GM19468 (cell line): ENCODE measurements around the gene DDC.
"Not testable (repeated sequence)": the region's sequence is repeated elsewhere in the genome, so short reads cannot be mapped to it uniquely, and the experiment has no call there.

Source experiments
- ATAC-seq: cut with Tn5 transposase; IDR thresholded peaks from one replicate; pipeline ENCODE4 v1.9.1; 2021; ENCODE audit warnings: mild to moderate bottlenecking, moderate library complexity, moderate number of reproducible peaks; ENCODE audit not compliant: unreplicated experiment; ENCODE audit errors: extremely low read depth

DDC gene

DNA sequence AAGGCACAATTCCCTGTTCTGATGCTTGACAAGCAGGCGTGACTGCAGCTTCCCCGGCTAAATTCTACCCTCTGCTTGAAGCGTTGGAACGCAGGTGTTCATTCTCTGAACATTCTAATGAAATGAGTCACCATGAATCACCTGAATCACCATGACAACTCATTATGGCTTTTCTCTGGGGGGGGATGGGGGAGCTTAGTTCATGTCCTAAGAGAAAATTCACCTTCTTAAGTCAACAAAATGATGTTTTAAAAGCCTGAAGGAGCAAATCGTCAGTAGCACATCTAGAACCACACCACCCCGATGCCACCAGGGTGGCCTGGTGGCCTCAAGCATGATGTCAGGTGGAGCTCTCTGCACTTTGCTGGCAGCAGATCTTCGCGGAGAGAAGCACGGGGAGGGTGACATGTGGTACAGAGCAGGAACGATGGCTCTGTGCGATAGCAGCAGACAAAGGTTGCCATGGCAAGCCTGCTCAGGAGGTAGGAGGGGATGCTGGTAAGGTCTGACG, 33.7 kb downstream of the DDC start:
- no peak for ATAC-seq

DNA sequence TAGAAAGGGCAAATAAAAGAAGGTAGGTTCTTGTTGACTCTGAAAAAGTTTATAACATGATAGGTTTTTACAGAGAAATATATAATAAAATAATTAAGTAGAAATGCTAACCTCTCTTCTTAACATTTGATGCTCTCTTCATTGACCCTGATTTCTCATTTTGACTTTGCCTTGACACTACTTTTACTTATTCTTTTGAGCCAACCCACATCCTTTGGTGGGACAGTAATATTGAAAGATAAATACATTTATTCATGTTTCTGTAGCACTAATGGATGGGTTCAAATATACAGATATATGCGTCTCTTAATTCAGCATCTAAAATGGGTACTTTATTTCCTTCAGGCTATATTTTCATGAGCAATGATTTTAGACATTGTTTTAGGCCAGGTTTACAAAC, 34.4 kb downstream of the DDC start:
- ATAC-seq = no peak

DNA sequence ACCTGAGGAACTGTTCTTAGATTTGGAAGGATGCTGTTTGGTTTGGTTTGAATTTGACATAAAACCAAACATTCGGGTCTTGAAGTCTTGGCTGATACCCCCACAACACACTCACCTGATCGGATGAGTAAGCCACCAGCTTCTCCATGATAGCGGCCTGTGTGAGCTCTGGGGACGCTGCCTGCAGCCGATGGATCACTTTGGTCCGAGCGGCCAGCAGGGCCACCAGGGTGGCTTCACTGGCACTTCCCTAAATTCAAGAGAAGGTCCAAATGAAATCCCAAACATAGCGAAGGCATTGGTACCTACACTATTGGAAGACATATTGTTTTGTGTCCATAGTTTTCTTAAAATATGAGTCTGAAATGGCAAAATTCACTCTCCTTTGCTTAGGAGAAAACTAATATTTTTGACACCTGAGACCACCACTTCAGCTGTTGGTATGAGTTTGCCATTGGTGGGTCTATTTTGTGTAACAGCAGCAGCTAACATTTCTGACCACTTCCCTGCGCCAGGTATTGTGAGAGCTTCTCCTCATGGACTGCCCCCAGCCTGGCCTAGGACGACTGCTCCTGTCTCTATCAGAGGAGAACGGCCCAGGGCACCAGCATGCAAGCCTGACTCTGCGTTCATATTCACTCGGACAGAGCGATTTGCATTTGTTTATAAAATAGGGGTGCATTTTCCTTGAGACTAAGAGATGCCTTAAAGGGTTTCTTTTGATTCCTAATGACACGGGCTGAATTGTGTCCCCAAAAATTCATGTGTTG, 35.9 kb downstream of the DDC start:
- ATAC-seq = no peak

DNA sequence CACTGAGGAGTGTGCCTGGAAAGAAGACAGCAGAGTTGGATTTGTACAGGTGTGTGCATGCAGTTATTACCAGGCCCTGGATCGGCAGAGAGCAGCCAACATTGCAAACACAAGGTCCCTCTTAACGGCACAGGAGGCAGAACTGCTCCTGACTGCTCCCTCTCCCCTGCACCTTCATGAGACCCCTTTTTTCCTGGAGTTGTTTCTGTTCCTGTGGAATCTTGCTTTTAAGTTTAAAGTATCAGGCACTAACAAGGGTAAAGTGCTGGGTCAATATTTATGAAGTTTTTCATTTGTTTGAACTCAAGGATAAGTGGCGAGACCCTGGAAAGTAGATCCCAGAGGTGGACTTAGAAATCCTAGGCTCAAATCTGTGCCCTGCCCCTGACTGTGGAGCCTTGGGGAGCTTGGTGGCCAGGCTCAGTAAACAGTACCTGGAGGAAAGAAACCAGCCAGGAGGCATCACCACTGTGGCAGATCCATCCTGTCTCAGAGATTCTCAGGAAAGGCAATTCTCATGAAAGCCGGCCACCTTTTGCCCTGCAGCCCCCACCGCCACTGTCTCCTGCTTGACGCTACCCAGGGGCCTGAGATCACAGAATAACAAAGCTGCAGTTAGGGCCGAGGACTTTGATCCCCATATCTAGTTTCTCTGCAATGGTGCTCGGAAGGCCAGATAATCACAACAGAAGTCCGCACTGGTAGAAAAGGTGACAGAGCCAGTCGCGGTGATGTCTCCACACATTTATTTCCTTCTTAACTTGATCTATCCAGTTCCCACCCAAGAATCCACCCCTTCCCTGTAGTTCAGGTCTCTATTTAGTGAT, 36.7 kb downstream of the DDC start:
- no peak for ATAC-seq

DNA sequence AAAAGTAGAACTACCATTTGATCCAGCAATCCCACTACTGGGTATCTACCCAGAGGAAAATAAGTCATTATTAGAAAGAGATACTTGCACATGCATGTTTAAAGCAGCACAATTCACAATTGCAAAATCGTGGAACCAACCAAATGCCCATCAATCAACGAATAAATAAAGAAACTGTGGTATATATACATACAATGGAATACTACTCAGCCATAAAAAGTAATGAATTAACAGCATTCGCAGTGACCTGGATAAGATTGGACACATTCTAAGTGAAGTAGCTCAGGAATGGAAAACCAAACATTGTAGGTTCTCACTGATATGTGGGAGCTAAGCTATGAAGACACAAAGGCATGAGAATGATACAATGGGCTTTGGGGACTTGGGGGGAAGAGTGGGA, 45.9 kb downstream of the DDC start:
- ATAC-seq = not testable (repeated sequence)

DNA sequence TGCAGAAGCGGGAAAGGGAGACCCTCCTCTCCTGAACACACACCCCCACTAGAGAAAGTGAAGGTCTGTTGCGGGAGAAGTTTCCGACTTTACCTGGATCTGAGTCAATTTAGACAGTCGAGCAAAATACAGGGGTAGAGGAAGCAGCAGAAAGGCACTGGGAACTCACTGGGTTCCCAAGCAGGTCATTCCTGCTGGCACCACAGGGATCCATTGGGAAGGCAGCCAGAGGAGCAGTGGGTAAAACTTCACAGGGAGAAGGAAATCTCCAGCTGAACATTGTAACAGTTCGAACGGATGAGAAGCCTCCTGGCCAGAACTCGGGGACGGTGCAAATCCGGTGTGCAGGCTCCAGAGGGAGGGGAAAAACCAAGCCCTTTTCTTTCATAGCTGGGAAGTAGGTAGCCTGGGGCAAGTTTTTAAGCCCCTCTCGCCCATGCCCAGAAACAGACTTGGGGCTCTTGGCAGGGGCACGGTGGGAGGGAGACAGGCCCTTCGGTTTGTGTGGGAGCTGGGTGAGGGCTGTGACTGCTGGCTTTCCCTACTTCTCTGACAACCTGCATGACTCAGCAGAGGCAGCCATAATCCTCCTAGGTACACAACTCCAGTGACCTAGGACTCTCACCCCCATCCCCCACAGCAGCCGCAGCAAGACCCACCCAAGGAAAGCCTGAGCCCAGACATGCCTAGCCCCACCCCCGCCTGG, 51.9 kb downstream of the DDC start:
- no peak for ATAC-seq

DNA sequence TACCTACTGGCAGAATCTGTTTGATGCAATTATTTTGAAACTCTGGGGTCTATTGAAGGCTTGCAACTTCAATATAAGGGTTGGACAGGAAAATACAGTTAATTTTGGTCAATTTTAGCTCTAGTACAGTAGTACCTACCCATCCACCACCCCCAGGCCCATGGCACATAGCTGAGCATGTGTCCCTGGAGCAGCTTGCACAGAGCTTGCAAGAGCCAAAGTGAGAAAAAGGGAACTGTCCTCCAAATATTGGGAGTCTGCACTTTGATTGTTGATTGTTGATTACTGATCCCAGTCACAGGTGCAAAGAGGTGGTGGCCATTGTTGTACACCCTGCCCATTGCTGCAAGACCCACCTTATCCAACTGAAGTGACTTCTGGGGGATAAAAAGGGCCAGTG, 52.8 kb downstream of the DDC start:
- no peak for ATAC-seq

DNA sequence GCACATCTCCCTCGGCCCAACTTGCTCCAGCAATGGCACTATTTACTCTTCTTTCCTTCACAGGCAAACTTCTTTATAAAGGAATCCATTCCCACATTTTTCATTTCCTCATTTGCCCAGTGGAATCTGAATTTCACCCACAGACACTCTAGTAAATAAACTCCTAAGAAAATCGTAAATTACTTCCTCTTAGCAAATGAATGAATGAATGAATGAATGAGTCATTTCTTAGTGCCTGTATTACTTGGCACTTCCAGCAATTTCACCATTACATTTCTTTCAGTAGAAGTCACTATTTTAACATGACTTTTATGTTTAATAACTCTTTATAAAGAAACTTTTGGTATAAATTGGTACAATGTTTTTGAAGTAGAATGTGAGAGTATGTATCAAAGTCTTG, 55.7 kb downstream of the DDC start:
- no peak for ATAC-seq

DNA sequence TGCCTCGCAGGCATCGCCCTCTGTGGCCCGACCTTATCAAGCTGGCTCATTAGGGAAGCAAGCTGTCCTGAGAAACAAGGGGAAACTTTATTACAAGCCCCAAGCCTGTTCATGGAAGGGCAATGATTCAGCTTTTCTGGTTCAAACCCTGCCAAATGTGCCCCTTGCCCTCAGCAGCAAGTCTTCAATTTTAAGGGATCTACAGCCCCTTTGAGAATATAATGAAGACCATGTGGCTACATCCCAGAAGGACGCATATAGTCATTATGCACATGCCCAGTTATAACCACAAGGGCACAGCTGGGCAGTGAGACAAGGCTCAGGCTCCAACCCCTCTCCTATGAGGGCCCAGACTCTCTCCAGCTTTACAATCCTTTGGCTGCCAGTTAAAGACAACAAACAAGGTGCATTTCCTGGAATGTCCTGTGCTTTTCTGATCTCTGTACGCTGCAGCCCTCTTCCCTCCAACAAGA, 56.7 kb downstream of the DDC start:
- no peak for ATAC-seq

DNA sequence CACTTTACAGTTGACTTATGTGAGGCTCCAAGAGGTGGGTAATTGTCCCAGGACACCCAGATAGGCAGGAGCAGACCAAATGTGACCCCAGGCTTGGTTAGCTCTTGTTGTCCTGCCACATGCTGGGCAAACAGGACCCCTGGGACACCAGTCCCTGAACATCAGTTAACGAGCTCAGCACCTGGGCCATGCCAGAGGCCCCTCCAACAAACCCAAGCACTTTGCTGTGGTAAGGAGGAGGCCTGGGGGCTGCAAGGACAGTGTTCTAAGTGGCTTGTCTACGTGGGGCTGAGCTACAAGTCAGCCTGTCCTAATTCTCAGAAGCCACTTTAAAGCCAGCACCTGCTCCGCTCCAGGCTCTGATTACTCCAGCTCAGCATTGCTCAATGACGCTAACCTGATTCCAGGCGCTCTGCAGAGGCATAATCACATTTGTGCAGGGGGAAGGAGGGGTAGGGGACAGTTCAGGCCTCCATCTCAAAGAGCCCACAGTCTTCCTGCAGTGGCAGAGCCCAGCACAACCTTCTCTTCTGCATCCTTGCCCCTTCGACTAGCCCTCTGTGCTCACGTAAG, 57.2 kb downstream of the DDC start:
- ATAC-seq = no peak

DNA sequence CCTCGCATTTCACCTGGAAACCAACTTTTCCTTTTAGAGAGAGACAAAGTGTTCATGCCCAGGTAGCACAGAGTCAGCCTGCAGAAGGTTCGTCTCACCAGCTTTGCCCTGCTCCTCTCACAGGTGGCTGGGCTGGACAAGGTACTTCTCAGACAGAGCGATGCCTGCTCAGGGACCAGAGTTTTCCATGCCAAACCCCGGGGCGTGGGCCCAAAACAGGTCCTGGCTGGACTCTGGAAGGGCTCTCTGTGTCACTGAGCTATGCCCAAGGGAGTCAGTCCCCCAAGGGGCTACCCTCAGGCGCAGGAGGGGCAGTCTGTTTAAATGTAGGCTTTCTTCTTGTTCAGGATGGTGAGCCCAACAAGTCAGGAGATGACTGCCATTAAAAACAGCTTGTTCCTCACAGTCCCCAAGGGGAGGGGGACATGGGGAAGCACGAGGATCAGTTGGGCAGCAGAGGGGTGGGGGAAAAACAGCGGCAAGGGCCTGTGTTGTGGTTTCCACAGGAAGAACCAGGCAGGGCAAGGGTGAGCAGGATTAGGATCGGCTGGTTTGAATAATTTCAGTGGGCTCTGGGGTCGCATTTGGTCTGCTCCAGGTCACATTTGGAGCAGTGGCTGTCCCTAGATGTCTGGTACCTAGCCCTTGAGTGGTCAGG, 59.5 kb downstream of the DDC start:
- no peak for ATAC-seq

DNA sequence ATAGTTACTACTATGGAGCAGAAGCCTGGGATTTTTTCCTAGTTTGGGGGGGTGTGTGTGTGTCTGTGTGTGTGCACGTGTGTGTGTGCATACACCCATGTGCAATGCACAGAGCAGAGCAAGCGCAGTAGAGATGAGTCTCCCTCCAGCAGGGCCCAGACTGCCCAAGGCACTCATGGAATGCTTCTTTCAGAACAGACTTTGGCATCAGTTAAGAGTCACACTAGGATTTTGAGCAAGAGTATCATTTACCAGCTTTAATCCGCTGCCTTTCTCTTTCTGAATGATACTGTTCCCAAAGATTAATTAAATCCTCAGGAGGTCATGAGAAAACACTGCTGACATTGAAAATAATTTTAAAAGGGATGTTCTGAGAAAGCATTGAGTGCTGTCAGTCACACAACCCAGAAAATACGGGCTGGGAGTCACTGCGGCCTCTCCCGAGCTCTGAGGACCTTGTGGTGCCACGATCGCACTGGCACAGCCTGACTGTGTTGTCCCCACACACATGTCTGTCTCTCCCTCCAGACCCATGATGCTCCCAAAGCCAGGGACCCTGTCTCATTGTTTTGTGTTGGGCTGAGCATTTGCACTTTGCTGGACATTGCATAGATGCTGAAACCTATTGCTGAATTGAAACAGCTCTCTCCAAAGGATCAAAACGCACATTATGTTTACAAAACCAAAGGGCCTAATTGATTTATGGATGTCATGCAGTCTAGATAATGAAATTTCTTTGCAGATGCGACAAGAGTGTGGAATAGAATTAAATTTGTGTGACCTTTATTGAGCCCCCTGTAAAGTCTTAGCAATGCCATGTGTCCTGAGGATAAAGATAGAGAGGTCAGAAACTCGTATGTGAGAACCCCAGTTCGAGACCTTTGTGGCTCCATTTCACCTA, 60.3 kb downstream of the DDC start:
- no peak for ATAC-seq

DNA sequence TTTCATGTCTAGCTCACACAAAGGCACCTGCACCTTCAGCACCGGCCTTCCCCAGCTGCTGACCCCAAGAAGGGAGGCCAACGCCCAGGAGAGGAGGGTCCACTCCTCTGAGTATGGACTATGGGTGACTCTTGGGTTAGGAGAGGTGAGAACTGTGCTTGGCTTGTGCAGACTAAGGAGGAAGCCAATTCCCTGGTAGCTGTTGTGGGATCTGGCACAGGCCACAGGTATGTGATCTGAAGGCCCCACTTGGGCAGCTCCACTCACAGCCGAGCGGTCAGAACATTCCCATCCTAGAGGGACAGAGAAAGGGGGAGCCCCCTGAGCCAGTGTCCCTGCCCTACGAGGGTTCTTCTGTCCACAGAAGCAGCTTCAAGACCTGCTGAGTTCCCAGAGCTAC, 62.3 kb downstream of the DDC start:
- ATAC-seq = no peak

DNA sequence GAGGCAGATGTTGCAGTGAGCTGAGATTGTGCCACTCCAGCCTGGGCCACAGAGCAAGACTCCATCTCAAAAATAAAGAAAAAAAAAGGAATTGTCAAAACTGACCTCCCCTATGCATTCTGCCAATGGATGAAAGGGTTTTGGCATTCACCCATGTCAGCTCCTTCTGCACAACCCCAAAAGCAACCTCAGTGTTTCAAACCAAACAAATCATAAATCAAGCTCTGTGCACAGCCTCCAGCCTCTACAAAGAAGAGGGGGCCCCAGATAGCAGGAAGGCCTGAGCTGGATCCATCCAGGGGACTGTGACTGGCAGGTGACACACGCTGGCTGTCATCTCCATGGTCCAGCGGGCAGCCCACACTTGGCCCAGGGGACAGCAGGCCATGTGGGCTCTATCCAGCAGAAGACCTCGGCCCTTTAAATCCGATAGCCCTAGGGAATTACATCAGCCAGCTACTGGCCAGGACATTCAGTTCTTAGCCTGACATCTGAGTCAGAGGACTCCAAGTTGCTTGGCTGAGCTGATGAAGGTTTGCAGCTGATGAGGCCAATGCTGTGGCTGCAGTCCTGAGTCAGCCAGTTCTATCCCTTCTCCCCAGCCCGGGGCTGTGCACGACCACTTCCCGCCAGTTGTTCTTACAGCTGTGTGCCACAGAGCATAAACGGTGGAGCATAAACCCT, 63.1 kb downstream of the DDC start:
- ATAC-seq = no peak

DNA sequence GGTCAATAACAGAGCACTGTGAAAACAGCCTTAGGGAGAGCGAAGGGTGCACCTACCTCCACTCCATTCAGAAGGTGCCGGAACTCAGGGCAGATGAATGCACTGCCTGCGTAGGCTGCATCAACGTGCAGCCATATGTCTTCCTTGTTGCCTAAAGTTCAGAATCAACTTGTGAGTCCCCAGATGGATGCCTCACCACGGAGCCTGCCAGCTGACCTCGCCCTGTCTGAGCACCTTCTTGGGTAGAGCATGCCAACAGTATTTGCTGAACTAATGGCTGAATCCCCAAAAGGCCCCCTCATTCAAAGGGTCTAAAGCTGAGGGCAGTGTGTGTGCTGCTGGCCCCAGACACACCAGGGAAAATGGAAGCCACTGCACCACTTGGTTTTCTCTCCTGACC, 66.1 kb downstream of the DDC start:
- ATAC-seq = no peak

DNA sequence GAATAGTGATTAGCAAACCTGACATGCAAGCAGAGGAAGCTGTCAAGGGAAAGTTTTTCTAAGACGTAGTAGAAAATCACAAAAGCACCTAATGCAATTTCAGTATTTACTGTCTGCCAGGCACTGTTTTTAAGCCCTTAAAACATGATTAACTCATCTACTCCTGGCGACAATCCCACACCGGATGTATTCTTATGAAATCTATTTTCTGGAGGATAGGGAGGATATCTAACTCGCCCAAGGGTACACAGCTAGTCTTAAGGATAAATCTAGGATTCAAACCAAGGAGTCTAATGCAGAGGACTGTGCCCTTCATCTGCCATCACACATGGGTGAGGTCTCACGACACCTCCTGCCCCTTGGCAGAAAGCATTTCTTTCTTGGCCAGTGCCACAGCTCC, 67.2 kb downstream of the DDC start:
- no peak for ATAC-seq

DNA sequence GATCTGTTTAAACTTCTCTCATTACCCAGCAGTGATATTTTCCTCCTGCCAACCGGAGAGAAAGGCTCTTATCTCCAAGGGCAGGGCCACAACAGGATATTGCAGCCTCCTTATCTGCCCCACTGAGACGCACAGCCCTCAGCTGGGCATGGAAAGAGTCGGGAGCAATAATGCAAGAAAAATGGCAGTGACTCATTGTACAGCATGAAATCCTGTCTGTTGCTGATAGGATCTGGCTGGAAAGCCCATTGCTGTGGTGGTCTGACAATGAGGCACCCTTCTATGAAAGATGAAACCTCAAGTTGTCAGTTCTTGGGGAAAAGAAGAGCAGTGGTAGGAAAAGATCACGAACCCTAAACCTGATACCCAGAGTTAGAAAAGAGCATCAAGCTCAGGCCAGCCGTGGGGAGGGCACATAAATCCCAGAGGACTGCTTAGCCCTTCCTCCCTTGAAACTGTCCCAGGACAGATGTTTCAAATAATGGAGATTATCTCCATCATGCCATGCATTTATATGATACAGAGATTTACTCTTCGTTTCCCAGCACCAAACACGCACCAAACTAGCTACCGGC, 68.0 kb downstream of the DDC start:
- ATAC-seq = no peak

DNA sequence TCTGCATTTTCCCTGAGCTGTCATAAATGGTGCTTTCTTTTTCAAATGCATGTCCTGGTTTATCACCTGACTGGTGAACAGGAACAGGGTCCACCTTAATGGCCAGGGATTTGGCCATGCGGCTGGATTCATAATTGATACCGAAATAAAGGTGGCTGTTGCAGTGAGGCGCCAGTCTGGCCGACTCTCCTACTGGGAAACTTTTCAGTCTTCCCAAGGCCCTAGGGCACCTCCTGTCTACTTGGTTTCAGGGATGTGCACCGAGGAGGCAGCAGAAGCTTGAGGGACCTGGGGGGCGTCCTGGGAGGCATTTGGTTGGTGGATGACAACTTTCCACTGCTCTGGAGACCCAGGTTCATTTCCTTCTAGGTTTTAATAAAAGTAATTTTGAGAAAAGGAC, 68.6 kb downstream of the DDC start:
- ATAC-seq = no peak
